Endothelial cell of hepatic sinusoid (primary cell): ENCODE data around the gene MIGA2.

ENCODE experiments used
- in situ Hi-C: cut with HindIII; loops from 2 replicates; pipeline ENCODE4 v1.10.0; 2017; ENCODE audit warnings: low sequenced_read_pairs

Gene MIGA2

GRCh38 chr9:129095908-129096307, 59.5 kb downstream of the MIGA2 start:
- in situ Hi-C loops, result no loop called here

GRCh38 chr9:129097671-129098306, 61.4 kb downstream of the MIGA2 start:
- in situ Hi-C loops, result no loop called here

- in situ Hi-C loops, result no loop called here
These were observed 61.9 kb downstream of the MIGA2 start for GRCh38 chr9:129098328-129098727.

- in situ Hi-C loops, result no loop called here
These were observed 64.2 kb downstream of the MIGA2 start for GRCh38 chr9:129100383-129101169.

- in situ Hi-C loops, result no loop called here
These were observed 64.9 kb downstream of the MIGA2 start for GRCh38 chr9:129101279-129101678.

- in situ Hi-C loops, result no loop called here
These were observed 65.7 kb downstream of the MIGA2 start for GRCh38 chr9:129102095-129102525.

- in situ Hi-C loops, result no loop called here
These were observed 66.6 kb downstream of the MIGA2 start for GRCh38 chr9:129102791-129103594.

- in situ Hi-C loops, result no loop called here
These were observed 67.2 kb downstream of the MIGA2 start for GRCh38 chr9:129103595-129103965.

GRCh38 chr9:129104051-129104450, 67.6 kb downstream of the MIGA2 start:
- in situ Hi-C loops, result no loop called here

GRCh38 chr9:129105857-129106694, 69.7 kb downstream of the MIGA2 start:
- in situ Hi-C loops, result no loop called here

GRCh38 chr9:129107651-129108050, 71.2 kb downstream of the MIGA2 start:
- in situ Hi-C loops, result no loop called here

GRCh38 chr9:129108083-129108804, 71.8 kb downstream of the MIGA2 start:
- in situ Hi-C loops, result no loop called here

GRCh38 chr9:129108805-129109536, 72.5 kb downstream of the MIGA2 start:
- in situ Hi-C loops, result no loop called here

- in situ Hi-C loops, result no loop called here
These were observed 73.1 kb downstream of the MIGA2 start for GRCh38 chr9:129109537-129109903.

GRCh38 chr9:129109952-129110739, 73.7 kb downstream of the MIGA2 start:
- in situ Hi-C loops, result no loop called here

- in situ Hi-C loops, result no loop called here
These were observed 74.5 kb downstream of the MIGA2 start, which contains the start of the genes CRAT and PTPA for GRCh38 chr9:129110740-129111527. TSS of gene CRAT (minus strand) at chr9:129110793. CDS start at chr9:129110509, 284 bp downstream. TSS of gene PTPA (plus strand) at chr9:129111415. CDS start at chr9:129111601, 186 bp downstream.

- in situ Hi-C loops, result no loop called here
These were observed 75.2 kb downstream of the MIGA2 start for GRCh38 chr9:129111528-129112151.
